NCI-H446 treated with DMSO at 0.1 percent for 48 hours (cell line): Measurements from ENCODE around the gene NELL1.

Source experiments
- DNase-seq: peaks from one replicate; lab custom pipeline; 2025; lab: John Stamatoyannopoulos, UW

The NELL1 gene

GRCh38 chr11:20874358-20874757, 205.0 kb downstream of the NELL1 start:
- DNase-seq, result no peak

GRCh38 chr11:20875889-20876288, 206.5 kb downstream of the NELL1 start:
- DNase-seq, result no peak

DNA sequence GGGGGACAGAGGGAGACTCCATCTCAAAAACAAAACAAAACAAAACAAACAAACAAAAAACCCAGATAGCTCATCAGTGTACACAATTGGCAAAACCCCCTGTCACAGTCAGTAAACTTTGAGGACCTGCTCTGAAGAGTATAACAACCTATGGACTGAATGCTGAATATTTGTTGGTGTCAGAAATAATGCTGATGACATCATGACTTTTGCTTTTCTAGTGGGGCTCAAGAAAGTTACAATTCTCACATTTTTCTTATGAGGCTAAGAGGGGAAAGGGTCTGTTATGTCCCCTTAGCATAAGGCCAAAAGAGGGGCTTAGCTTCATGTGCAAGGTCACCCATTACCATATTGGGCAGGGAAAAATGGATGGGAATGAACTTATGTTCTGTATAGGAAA, 207.4 kb downstream of the NELL1 start:
- no peak for DNase-seq

DNA sequence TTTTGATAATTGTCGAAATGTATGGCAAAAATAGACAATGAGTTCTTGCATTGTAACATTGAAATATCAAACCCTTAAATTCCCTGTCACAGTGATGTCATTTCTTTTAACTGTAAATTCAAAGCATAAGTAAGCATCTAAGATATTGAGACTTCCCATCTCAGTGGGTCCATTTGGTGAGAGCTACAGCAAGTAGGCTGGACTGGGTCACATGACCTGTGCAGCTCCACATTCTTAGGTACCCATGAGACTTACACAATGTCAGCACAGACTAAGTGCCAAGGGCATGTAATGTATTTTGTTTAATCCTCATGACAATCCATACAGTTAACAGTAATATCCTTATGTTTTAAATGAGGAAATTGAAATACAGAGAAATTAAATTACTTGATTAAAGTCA, 210.7 kb downstream of the NELL1 start:
- DNase-seq, result no peak

DNA sequence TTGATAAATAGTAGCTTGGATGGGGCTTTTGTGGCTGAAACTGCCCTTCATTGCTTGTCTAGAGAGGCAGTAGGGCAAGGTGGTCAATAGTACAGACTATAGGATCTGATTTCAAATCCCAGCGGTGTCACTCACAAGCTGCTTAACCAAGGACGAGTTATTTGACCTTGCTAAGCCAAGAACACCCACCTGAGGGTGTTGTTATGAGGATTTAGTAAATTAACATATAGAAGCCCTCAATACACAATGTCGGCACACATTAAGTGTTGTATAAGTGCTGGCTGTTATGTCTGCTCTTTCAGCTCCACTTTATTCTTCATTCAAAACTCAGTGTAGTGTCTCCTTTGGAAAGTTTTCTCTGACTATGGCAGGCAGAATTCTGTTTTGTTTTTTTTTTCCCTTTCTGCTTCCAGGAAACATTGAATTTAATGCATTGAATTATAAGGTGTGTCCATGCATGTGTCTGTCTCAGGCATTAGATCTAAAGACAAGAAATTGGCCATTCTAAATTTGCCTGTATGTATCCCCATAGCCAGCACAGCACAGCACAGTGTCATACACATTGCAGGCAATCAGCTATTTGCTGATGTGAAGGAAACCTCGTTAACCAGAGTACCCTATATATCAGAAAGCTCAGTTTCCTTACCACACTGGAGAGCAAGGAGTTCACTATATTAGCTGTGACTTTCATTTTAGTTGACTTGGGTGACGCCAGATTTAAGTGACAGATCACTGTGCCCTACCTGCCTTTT, 212.1 kb downstream of the NELL1 start:
- no peak for DNase-seq

DNA sequence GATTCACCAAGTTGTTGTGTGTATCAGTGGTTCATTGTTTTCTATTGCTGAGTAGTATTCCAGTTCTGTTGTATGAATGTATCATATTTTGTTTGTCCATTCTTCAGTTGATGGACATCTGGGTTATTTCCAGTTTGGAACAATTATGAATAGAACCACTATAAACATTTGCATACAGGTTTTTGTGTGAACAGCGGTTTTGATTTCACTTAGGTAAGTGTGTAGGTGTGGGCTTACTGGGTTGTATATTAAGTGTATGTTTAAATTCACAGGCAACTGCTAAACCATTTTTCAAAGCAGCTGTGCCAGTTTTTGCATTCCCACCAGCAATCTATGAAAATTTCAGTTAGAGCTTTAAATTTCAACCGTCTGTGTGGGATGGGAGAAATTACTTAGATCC, 217.8 kb downstream of the NELL1 start:
- DNase-seq, result no peak

GRCh38 chr11:20894296-20894695, 224.9 kb downstream of the NELL1 start:
- DNase-seq, result no peak

DNA sequence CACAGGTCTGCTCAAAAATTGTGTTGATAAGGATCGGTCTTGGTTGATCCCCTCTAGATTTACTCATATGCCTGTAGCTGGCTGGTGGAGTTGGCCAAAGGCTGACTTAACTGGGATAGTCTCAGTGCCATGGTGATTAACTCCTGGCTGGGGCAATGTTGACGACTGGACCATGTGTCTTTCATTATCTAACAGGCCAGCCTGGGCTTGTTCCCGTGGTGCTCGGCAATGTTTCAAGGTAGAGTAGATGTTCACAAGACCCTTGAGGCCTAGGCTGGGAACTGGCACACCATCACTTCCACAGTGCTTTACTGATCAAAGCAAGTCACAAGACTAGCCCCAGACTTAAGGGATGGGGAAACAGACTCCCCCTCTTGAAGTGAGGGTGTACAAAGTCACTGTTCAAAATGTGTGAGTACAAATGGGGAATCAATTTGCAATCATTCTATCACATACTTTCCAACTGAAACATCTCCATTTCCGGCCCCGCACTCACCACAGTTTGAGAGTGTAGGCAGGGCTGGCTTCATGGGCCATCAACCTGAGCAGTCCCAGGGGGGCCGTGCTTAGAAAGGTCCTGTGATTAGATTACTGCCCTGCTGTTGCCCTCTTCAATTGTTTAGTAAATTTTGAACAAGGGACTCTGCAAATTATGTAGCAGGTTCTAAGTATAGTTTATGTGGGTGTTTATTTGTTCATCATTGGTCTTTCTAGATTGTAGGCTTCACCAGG, 240.8 kb downstream of the NELL1 start:
- peak; percentile 41 for DNase-seq

DNA sequence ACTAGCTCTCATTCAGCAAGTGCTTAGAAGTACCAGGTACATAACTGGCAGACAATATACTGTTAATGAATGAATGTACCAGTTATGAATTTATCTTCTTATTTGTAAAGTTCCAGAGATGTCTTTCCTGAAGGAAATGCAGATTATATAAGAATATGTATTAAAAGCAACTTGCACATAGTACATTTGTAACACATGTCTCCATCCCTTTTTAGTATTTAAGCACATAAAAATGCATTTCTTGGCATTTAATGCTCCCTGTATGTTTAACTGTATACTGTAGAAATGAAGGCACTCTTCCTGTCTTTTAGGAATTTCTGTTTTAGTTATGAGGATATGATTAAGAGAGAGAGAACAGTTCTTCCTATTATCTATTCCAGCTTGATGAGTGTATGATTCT, 241.3 kb downstream of the NELL1 start:
- no peak for DNase-seq

- no peak for DNase-seq
These were observed 242.9 kb downstream of the NELL1 start for GRCh38 chr11:20912065-20912821.

DNA sequence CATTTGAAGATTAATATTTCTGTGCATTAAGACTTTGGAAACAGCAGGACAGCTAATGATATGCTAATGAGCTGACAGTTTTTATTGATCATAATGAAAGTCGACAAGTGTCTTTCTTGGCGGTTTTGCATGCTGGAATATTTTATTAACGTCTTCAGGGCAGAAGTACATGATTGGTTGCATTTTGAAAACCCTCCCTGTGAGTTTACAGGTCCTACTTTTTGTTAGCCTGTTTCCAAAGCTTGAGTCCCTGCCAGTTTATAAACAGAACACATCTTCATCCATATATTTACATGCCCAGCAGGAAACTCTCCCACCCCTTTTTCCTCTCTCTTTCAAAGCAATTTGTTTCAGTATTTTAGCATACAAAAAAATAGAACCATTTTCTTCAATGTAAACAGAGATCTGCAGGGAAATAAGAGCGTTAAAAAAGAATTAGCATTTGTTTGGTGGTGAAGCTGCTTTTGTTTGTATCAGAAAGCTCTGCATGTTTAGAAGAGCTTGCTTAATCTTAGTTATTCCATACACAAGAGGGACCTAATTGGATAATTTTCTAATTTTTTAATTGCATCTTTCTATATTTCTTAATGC, 243.6 kb downstream of the NELL1 start:
- no peak for DNase-seq

GRCh38 chr11:20917306-20917705, 247.9 kb downstream of the NELL1 start:
- no peak for DNase-seq

GRCh38 chr11:20926799-20927540, 257.6 kb downstream of the NELL1 start:
- DNase-seq, result no peak

GRCh38 chr11:20931029-20931428, 261.6 kb downstream of the NELL1 start:
- no peak for DNase-seq

GRCh38 chr11:20933086-20933485, 263.7 kb downstream of the NELL1 start:
- DNase-seq, result no peak

DNA sequence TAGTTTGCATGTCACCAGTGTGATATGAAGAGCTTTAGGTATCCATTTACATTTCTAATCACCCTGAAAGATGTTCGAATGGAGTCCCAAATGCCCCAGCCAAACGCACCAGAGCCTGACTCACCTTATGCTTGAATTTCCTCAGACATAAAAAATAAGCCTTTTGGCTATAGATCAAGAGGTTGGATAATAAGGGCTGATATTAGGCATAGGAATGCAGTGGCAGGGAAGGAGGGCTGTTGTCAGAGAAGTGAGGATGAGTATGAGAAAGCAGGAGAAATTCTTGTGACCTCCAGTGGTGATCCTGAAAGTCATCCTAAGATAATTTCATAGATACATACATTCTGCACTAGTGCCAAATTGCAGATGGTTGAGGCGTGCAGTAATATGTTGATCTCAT, 264.6 kb downstream of the NELL1 start:
- DNase-seq, result no peak

GRCh38 chr11:20934516-20934915, 265.1 kb downstream of the NELL1 start:
- peak; percentile 14 for DNase-seq

- DNase-seq, result no peak
These were observed 268.4 kb downstream of the NELL1 start for GRCh38 chr11:20937826-20938225.

GRCh38 chr11:20949585-20949984, 280.2 kb downstream of the NELL1 start:
- DNase-seq, result no peak

GRCh38 chr11:20962581-20962980, 293.2 kb downstream of the NELL1 start:
- DNase-seq, result no peak

DNA sequence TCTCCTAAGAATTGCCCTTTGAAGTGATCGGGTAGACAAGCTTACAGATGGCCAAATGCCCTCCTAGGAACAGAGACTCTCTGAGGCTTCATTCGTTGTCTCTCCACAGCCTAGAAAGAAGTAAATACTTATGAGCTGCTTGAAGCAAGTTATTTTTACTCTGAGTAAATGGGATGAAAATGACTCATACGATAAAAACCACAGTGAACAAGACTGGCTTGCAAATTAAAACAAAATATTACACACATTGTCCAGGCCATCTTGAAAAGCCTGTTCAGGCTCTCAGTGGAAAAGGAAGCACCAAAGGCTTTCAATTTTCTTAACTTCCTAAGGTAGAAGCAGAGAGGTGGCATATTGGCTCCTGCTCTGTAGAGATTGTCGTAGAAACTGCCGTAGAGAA, 294.2 kb downstream of the NELL1 start:
- DNase-seq, result no peak

DNA sequence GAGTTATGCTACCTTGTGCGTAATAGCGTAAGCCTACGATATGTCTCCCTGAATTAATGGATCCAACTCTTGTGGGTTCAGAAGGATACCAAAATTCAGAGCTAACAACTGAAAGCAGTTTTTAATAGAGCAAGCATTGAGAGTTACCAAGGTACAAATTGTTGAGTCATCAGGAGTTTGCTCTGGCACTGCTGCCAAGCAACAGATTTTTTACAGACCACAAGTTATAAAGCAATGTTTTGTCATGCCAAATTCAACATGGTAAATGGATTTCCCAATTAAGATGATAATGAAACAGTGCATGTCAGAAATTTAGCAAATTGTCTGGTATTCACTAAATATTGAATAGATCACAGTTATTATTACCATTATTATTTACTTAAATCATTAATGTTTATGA, 295.6 kb downstream of the NELL1 start:
- DNase-seq, result peak; percentile 10
